Mucosa of rectum (tissue), 2 donors: Measurements from ENCODE around the gene GLYATL1B.
"Not testable (repeated sequence)": the region's sequence is repeated elsewhere in the genome, so short reads cannot be mapped to it uniquely, and the experiment has no call there.

Experiments used
- H3K27ac ChIP-seq, 2 donors: one replicate each; pipeline ENCODE4 v1.7.0; 2013; ENCODE audit warnings: inconsistent platforms in 2 of 2, low read depth in 2 of 2, low read length in 2 of 2
- H3K27me3 ChIP-seq, 2 donors: one replicate each; pipeline ENCODE4 v1.7.0; 2013; ENCODE audit warnings: low read length in 2 of 2; ENCODE audit not compliant: control insufficient read depth in 2 of 2, insufficient read depth in 2 of 2
- H3K36me3 ChIP-seq, 2 donors: one replicate each; pipeline ENCODE4 v1.7.0; 2013; ENCODE audit warnings: low read length in 2 of 2; ENCODE audit not compliant: control insufficient read depth in 2 of 2, insufficient read depth in 2 of 2
- H3K4me1 ChIP-seq, 2 donors: one replicate each; pipeline ENCODE4 v1.7.0; 2013; ENCODE audit warnings: low read length in 2 of 2, mild to moderate bottlenecking in 1 of 2; ENCODE audit not compliant: control insufficient read depth in 2 of 2, insufficient read depth in 2 of 2
- H3K4me3 ChIP-seq, 2 donors: one replicate each; pipeline ENCODE4 v1.7.0; 2013; ENCODE audit warnings: low read length in 2 of 2
- H3K9ac ChIP-seq, 2 donors: one replicate each; pipeline ENCODE4 v1.7.0; 2013; ENCODE audit warnings: low read length in 2 of 2, low read depth in 1 of 2, mild to moderate bottlenecking in 1 of 2
- H3K9me3 ChIP-seq, 2 donors: one replicate each; pipeline ENCODE4 v1.7.0; 2013; ENCODE audit warnings: low read length in 2 of 2; ENCODE audit not compliant: control insufficient read depth in 2 of 2
- donor health status: healthy.
- donor health status: Normal muscosa, but diverticular disease.

The GLYATL1B gene

DNA sequence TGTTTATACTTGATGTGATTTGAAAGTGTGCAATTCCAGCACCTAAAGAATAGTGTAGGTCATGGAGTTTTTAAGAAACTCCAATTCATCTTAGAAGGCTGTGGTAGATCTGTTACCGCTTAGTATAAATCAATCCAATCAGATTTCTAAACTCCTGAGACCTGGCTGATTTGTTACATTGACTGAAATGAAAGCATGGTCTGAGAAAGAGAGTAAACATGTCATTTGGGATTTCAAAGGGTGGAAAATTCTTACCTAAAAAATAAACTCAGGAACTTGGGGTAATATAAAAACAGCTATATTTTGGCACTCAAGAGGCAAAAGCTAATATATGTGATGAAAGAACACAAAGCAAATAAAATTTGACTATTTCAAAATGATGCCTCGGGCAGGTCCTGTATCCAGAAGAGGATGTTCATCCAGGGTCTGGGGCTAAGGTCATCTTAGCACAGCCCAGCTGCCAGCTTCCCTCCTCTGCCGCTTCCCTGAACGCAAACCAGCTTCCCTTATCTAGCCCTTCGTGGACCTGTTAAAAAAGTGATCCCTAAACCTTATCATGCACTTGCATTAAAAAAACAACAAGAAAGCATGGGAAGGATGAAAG, 10.0 kb downstream of the GLYATL1B start:
- not testable (repeated sequence) for H3K4me3 ChIP-seq, H3K4me1 ChIP-seq, H3K9me3 ChIP-seq, H3K27ac ChIP-seq, H3K27me3 ChIP-seq, H3K36me3 ChIP-seq, H3K9ac ChIP-seq

DNA sequence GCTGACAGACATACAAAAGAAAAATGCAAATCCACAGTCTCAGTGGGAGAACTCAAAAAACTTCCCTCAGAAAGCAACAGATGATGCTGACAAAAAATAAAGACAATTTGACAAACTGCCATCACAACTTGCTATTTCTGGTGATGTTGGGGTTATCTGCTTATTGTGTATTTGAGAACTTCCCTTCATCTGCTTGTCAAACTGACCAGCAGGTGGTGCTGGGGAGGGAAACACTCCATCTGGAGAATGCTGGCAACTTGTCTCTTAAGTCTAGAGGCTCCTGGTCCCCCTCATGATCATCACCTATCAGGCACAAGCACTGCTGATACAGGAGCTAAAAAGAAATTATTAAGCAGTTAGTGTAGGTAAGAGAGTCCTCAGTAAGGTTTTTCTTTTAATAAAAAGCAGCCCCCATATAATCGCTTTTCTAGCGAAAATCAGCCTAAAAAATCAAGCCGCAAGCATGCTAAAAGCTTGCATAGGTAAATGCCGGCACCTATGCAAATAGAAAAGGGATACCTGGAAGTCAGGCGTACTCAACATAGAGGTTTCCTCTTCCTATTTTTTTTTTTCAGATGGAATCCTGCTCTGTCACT, 11.1 kb downstream of the GLYATL1B start:
- Histone ChIP-seq H3K27ac (no peak overlapping the region), H3K9me3 (no peaks in the 10 kb centered on the region), H3K9ac (no peak overlapping the region), H3K4me3 (no peak overlapping the region), H3K27me3 (no peaks in the 10 kb centered on the region), H3K36me3 (no peaks in the 10 kb centered on the region), H3K4me1 (no peaks in the 10 kb centered on the region)

DNA sequence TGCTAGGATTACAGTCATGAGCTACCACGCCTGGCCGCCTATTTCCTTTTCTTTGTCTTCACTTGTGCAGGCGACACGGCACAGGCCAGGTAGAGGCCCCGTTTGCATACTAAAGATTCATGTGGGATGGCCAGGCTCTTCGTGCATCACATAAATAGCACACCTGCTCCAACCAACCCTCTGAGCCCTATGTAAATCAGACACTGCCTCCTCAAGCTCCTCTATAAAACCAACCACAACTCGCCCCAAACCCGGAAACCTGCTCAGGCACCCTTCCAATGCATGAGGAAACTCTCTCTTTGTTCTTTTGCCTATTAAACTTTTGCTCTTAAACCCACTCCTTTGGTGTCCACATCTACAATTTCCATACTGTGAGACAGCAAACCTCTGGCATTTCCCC, 11.8 kb downstream of the GLYATL1B start:
- H3K9ac ChIP-seq, H3K36me3 ChIP-seq, H3K4me3 ChIP-seq, H3K27me3 ChIP-seq, H3K9me3 ChIP-seq, H3K4me1 ChIP-seq, H3K27ac ChIP-seq: not testable (repeated sequence)

DNA sequence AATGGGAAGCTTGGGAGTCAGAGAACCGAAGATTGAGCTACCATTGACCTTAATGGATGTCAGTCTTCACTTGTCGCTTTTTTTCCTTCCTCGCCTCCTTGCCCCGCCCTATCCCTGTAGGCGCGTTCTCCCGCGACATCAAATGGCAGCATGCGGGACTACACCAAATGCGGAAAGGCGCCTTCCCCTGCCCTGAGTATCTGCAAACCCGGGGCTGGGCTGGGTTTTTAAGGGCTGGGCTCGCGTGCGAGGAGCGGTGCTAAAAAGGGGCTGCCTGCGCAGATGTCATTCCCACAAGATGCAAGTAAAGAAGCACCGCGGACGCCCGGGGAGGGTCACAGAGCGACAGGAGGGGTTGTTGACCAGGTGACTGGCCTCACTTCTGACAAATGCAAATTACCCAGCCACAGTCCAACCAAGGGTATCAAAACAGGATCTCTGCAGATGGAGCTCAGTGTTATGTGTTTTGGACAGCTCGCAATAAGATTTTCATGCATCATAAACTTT, 16.2 kb downstream of the GLYATL1B start:
- Histone ChIP-seq H3K9ac (peak overlapping the region; percentile 26 to 32), H3K4me1 (peaks cover 8 to 9% of the 10 kb centered on the region in 2 donors), H3K9me3 (no peaks in the 10 kb centered on the region), H3K27me3 (no peaks in the 10 kb centered on the region), H3K36me3 (no peaks in the 10 kb centered on the region), H3K4me3 (peak overlapping the region; percentile 66 to 71), H3K27ac (no peak overlapping the region)

DNA sequence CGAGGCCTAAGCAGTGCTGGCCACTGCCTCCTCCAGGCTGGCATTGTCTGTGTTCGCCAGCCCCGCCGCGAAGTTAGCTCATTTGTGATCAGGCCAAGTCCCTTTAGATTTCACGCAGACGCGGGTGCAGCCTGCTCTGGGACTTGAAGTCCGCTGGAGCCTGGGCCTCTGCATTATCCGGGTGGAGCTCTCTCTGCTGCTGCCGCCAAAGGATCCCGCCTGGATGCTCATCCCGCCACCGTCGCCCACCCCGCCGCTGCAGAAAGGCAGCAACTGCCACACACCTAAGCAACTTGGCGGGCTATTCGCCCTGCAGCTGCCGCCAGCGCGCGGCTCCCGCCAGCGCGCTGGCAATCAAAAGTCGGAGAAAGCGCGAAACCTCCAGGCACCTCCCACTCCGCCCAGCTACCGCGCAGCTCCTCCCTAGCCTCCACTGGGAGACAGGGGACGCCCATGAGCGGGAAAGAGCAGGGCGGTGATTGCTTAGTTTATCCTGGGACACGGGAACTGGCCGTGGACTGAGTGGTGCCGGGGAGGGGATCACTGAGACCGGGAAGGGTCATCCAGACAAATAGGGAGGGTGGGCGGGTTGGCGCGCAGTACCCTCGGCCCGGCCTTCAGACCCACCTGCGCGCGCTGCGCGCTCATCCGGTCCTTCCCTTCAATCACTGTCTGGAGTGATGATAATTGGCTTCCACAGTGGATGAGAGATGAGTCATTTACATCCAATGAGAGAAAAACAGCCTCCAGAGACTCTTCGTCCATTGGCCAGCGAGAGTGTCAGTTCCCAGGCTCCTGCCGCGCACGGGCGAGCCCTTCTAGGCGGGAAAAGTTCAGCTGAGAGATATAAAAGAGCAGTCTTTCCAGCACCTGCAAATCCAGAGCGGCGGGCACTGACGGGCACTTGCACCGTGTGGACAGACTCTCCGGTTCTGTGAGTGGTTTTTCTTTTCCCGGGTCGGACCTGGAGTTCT, 20.5 kb downstream of the GLYATL1B start, which contains the start of gene FAM111B:
Gene FAM111B, plus strand, starts transcription at position 875 of the 974 bp plus-strand sequence. CDS start 2,389 bp downstream, outside the sequence.
- Histone ChIP-seq H3K36me3 (no peaks in the 10 kb centered on the region), H3K4me3 (peak within 1 kb of the TSS; percentile 71), H3K4me1 (peaks cover 9 to 10% of the 10 kb centered on the region in 2 donors), H3K27me3 (no peaks in the 10 kb centered on the region), H3K27ac (peak within 1 kb of the TSS in 1 of 2 donors; percentile 22), H3K9ac (peak within 1 kb of the TSS; percentile 18 to 53), H3K9me3 (no peaks in the 10 kb centered on the region)

DNA sequence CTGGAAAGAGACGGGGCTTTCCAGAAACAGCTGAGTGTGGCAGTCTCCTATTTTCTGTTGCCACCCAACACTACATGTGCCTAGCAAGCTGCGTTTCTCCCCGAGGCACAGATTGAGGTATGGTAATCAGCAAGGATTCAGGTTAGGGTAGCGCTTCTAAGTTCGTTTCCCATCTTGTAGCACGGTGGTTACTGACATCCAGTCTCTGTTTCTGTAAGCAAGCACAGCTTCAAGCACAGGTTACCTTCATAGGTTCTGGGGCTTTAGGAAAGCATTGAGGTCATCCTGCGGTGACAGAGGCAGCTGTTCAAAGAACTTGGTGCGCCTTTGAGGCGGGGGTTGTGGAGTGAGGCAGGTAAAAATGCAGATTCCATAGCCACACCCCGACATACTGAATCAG, 21.6 kb downstream of the GLYATL1B start:
- peak overlapping the region; percentile 71 for H3K4me3 ChIP-seq
- H3K4me1 ChIP-seq, H3K27me3 ChIP-seq, H3K27ac ChIP-seq, H3K9me3 ChIP-seq, H3K36me3 ChIP-seq: not testable (repeated sequence)
- H3K9ac ChIP-seq: peak overlapping the region in 1 of 2 donors; percentile 53

DNA sequence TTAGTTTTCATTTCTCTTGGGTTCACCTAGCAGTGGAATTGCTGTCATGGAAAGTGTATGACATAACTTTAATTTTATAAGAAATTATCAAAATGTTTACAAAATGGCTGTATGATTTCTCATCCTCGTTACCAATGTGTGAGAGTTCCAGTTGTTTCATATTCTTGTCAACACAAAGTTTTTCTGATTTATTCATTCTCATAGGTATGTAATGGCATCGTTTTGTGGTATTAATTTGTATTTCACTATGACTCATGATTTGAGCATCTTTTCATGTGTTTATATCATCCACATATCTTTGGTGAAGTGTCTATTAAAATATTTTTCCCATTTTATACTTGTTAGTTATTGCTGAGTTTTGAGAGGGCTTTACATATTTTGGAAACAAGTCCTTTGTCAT, 26.4 kb downstream of the GLYATL1B start:
- Histone ChIP-seq H3K9ac (no peak overlapping the region), H3K9me3 (peaks cover 0 to 2% of the 10 kb centered on the region in 2 donors), H3K27ac (no peak overlapping the region), H3K4me3 (no peak overlapping the region), H3K27me3 (no peaks in the 10 kb centered on the region), H3K36me3 (peaks cover 0 to 4% of the 10 kb centered on the region in 2 donors), H3K4me1 (no peaks in the 10 kb centered on the region)

DNA sequence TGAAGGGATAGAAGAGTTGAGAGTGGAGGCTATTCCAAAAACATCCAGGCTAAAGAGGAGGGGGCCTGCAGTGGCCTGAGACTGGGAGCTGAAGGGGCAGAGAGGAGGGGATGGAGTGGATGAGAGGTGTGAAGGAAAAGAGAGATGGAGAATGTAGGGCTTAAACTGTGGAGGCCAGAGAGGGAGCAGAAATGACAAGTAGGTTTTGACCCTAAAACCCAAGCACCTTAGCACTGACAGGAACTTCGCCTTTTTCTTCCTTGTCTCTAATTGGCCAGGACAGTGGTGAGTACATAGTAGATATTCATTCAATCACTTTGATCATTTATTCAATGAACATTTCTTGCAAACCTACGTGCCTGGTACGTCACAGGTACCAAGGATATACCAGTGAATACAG, 28.2 kb downstream of the GLYATL1B start:
- no peaks in the 10 kb centered on the region for H3K4me1 ChIP-seq
- H3K27ac ChIP-seq: no peak overlapping the region
- H3K9me3 ChIP-seq: peaks cover 3 to 9% of the 10 kb centered on the region in 2 donors
- H3K27me3 ChIP-seq: no peaks in the 10 kb centered on the region
- H3K4me3 ChIP-seq: no peak overlapping the region
- H3K36me3 ChIP-seq: peaks cover 0 to 4% of the 10 kb centered on the region in 2 donors
- H3K9ac ChIP-seq: no peak overlapping the region

DNA sequence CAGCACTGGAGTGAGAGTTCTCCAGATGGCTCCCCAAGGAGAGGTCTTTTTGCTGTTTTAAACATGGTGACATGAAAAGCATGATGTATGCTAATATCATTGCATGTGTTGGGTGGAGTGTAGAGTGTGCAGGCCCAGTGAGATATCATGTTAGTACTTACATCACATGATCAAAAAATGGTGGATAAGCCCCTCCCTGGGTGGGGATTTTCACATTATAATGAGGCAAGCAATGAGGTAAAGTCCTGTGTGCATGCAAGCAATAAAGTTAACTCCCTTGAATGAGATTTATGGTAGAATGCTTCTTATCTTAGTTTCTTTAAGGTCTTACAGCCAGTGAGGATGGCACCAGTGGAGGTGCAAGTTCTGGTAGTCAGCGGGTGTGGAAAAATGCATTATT, 29.4 kb downstream of the GLYATL1B start:
- Histone ChIP-seq H3K9me3 (peaks cover 3 to 9% of the 10 kb centered on the region in 2 donors), H3K27me3 (no peaks in the 10 kb centered on the region), H3K9ac (no peak overlapping the region), H3K4me1 (no peaks in the 10 kb centered on the region), H3K4me3 (no peak overlapping the region), H3K27ac (no peak overlapping the region), H3K36me3 (peaks cover 0 to 4% of the 10 kb centered on the region in 2 donors)

DNA sequence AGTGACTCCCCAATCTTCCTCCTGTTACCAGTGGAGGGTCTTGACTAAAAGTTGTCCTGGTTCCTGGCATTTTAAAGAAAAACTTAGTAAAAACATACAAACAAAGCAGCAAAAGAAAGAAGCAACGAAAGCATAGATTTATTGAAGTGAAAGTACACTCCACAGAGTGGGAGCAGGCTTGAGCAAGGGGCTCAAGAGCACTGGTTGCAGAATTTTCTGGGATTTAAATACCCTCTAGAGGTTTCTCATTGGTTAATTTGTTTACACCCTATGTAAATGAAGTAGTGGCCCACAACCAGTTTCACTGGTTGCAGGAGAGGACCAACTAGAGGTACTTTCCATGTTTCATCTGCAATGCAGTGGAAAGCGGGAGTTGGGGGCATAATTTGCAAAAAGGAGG, 31.7 kb downstream of the GLYATL1B start:
- H3K9me3 ChIP-seq: peaks cover 3 to 9% of the 10 kb centered on the region in 2 donors
- peaks cover 0 to 4% of the 10 kb centered on the region in 2 donors for H3K36me3 ChIP-seq
- H3K27me3 ChIP-seq: no peaks in the 10 kb centered on the region
- H3K4me1 ChIP-seq: no peaks in the 10 kb centered on the region
- no peak overlapping the region for H3K27ac ChIP-seq
- no peak overlapping the region for H3K4me3 ChIP-seq
- no peak overlapping the region for H3K9ac ChIP-seq
